Measurements from ENCODE around the gene TOMM7.

- TF ChIP-seq CTCF (IDR thresholded peaks at IDR 0.05) (no peak), POLR2A (IDR thresholded peaks at IDR 0.05) (no peak)
Observed at GRCh38 chr7:22806752-22807151, 15.9 kb downstream of the TOMM7 start.
